ENCODE data around the gene EBI3. TPM values are rescaled to one million over a fixed set of nuclear protein-coding genes. Genes with fewer than 3 reads are reported as not detected.
"Not testable (repeated sequence)": the region's sequence is repeated elsewhere in the genome, so short reads cannot be mapped to it uniquely, and the experiment has no call there.

The EBI3 gene
- total RNA-seq, 6 donors from 2014 or later = 1.7 to 7.4 (median 2.5) TPM

DNA sequence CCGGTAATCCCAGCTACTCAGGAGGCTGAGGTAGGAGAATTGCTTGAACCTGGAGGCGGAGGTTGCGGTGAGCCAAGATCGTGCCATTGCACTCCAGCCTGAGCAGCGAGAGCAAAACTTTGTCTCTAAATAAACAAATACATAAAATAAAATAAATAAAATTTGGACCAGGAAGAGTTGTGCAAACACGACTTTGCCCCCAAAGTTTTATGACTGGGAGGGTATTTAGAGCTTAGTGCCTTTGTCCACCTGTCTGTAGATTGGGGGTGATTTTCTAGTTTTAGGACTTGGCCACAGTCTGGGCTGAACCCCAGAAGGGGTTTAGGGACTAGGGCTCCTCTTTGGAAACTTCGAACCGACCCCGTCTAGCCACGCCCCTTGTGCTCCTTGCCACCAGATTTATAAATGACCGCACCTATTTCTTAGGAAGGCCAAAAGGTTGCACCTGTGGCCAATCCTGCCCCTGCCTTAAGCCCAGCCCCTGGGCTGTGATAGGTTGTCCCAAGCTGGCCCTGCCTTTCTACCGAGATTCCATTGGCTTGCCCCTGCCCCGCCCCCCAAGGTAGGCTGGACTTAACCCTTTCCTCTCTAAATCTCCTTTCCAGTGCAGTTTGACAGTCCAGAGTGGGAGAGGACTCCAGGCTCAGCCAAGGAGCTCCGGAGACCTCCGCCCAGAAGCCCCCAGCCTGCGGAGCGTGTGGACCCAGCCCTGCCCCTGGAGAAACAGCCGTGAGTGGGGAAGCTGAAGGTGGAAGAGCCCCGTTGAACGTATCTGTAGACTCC, 55.0 kb downstream of the EBI3 start:
- Histone ChIP-seq H3K4me3 (no peak overlapping the region), H3K36me3 (no peaks in the 10 kb centered on the region), H3K4me1 (peaks cover 4 to 9% (median 7%) of the 10 kb centered on the region in 4 donors), H3K27me3 (peaks cover 0 to 15% (median 8%) of the 10 kb centered on the region in 4 donors), H3K9me3 (no peaks in the 10 kb centered on the region), H3K27ac (no peak overlapping the region)
- 40 to 42% methylated on average over 20 of the region's 20 CpGs for WGBS, 2 donors
- DNase-seq (no peak), ATAC-seq (ENCODE audit: low FRiP score in 2 of 2) (no peak)
- TF ChIP-seq, protein P1, sequence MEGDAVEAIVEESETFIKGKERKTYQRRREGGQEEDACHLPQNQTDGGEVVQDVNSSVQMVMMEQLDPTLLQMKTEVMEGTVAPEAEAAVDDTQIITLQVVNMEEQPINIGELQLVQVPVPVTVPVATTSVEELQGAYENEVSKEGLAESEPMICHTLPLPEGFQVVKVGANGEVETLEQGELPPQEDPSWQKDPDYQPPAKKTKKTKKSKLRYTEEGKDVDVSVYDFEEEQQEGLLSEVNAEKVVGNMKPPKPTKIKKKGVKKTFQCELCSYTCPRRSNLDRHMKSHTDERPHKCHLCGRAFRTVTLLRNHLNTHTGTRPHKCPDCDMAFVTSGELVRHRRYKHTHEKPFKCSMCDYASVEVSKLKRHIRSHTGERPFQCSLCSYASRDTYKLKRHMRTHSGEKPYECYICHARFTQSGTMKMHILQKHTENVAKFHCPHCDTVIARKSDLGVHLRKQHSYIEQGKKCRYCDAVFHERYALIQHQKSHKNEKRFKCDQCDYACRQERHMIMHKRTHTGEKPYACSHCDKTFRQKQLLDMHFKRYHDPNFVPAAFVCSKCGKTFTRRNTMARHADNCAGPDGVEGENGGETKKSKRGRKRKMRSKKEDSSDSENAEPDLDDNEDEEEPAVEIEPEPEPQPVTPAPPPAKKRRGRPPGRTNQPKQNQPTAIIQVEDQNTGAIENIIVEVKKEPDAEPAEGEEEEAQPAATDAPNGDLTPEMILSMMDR (IDR thresholded peaks at IDR 0.05) = no peak
- no peak for TF ChIP-seq POLR2A (IDR thresholded peaks at IDR 0.05)
- TF ChIP-seq POLR2AphosphoS5 (IDR thresholded peaks at IDR 0.05) = no peak
- TF ChIP-seq EP300 (IDR thresholded peaks at IDR 0.05) = no peak

DNA sequence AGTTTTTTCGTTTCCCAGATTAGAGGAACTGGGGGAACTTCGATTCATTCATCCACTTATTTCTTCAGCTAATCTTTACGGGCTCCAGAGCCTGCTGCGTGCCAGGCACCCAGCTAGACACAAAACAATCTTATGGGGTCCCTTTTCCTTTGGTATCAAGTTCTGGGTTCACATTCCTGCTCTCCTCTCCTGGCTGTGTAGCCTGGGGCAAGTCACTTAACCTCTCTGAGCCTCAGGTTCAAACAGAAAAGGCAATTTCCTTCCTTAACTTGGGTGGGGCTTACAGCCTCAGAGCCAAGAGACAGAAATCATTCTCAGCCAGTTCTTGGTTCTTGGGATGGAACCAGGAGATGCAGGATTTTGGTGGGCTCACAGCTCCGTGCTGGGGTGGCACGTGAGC, 55.7 kb downstream of the EBI3 start:
- TF ChIP-seq, protein P1 (IDR thresholded peaks at IDR 0.05) = no peak
- TF ChIP-seq POLR2AphosphoS5 (IDR thresholded peaks at IDR 0.05) (no peak), EP300 (IDR thresholded peaks at IDR 0.05) (no peak), POLR2A (IDR thresholded peaks at IDR 0.05) (no peak)
- peaks cover 0 to 10% (median 5%) of the 10 kb centered on the region in 4 donors for H3K27me3 ChIP-seq
- H3K4me3 ChIP-seq = no peak overlapping the region

DNA sequence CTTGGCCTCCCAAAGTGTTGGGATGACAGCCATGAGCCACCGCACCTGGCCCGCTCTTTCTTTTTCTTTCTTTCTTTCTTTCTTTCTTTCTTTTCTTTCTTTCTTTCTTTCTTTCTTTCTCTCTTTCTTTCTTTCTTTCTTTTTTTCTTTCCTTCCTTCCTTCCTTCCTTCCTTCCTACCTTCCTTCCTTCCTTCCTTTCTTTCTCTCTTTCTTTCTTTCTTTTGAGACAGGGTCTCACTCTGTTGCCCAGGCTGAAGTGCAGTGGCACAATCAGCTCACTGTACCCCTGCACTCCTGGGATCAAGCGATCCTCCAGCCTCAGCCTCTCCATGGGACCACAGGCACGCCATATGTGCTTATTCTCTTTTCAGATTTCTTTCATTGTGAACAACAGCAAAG, 56.8 kb downstream of the EBI3 start:
- H3K27me3 ChIP-seq; H3K4me3 ChIP-seq; DNase-seq; H3K36me3 ChIP-seq; ATAC-seq (ENCODE audit: low FRiP score in 2 of 2); H3K4me1 ChIP-seq; H3K27ac ChIP-seq; H3K9me3 ChIP-seq: not testable (repeated sequence)
- WGBS, 2 donors = 85 to 90% methylated on average over 4 of the region's 4 CpGs

More for the DNA sequence above, 55.7 kb downstream of the EBI3 start:
- 63 to 65% methylated on average over 5 to 6 of the region's 6 CpGs for WGBS, 2 donors
- ATAC-seq (ENCODE audit: low FRiP score in 2 of 2) = no peak
- Histone ChIP-seq H3K9me3 (no peaks in the 10 kb centered on the region), H3K4me1 (peaks cover 0 to 3% (median under 1%) of the 10 kb centered on the region in 4 donors), H3K36me3 (no peaks in the 10 kb centered on the region), H3K27ac (no peak overlapping the region)
- DNase-seq = no peak

Other genes with a start within 250 kb of the EBI3 start
- 1,000 to 10,000 TPM; 1,167 to 2,562 (median 1,758) TPM for gene EEF2, start 244.1 kb upstream of the EBI3 start, total RNA-seq
- gene PIAS4, start 221.8 kb upstream of the EBI3 start, total RNA-seq = 10 to 100 TPM; 13.7 to 53.4 (median 21.9) TPM
- gene ZBTB7A, start 162.6 kb upstream of the EBI3 start, total RNA-seq = 100 to 1,000 TPM in 1 of 6 donors, 10 to 100 TPM in 5; 54.1 to 131 (median 72.6) TPM
- gene MAP2K2, start 105.4 kb upstream of the EBI3 start, total RNA-seq = 100 to 1,000 TPM in 5 of 6 donors, 10 to 100 TPM in 1; 86.8 to 170 (median 134) TPM
- gene CREB3L3, start 75.9 kb upstream of the EBI3 start, total RNA-seq = under 1 TPM in 1 of 6 donors, not detected in 5; 0.14 TPM
- 10 to 100 TPM; 20.8 to 55.0 (median 27.8) TPM for gene SIRT6, start 47.0 kb upstream of the EBI3 start, total RNA-seq
- 10 to 100 TPM in 1 of 6 donors, 1 to 10 TPM in 3, under 1 TPM in 2; 0.46 to 10.5 (median 1.3) TPM for gene ANKRD24, start 46.8 kb upstream of the EBI3 start, total RNA-seq
- 10 to 100 TPM; 18.8 to 36.6 (median 25.4) TPM for gene YJU2, start 17.6 kb downstream of the EBI3 start, total RNA-seq
- gene SHD, start 49.7 kb downstream of the EBI3 start, total RNA-seq = under 1 TPM in 1 of 6 donors, not detected in 5; 0.98 TPM
- 1 to 10 TPM in 3 of 6 donors, under 1 TPM in 2, not detected in 1; 0.30 to 1.9 (median 1.3) TPM for gene TMIGD2, start 72.9 kb downstream of the EBI3 start, total RNA-seq
- gene FSD1, start 75.1 kb downstream of the EBI3 start, total RNA-seq = 1 to 10 TPM in 2 of 6 donors, under 1 TPM in 4; 0.54 to 2.1 (median 0.82) TPM
- gene STAP2, start 109.3 kb downstream of the EBI3 start, total RNA-seq = 10 to 100 TPM; 11.2 to 39.8 (median 14.7) TPM
- 10 to 100 TPM in 4 of 6 donors, 1 to 10 TPM in 2; 7.7 to 37.1 (median 15.6) TPM for gene MPND, start 114.0 kb downstream of the EBI3 start, total RNA-seq
- 10 to 100 TPM; 27.4 to 60.1 (median 53.8) TPM for gene SH3GL1, start 171.0 kb downstream of the EBI3 start, total RNA-seq
- gene CHAF1A, start 173.1 kb downstream of the EBI3 start, total RNA-seq = 10 to 100 TPM in 3 of 6 donors, 1 to 10 TPM in 3; 3.3 to 16.8 (median 10.1) TPM
- gene UBXN6, start 228.3 kb downstream of the EBI3 start, total RNA-seq = 100 to 1,000 TPM in 4 of 6 donors, 10 to 100 TPM in 2; 48.1 to 186 (median 111) TPM
- 10 to 100 TPM; 23.9 to 71.2 (median 37.6) TPM for gene HDGFL2, start 242.8 kb downstream of the EBI3 start, total RNA-seq

All from upper lobe of left lung (tissue), 6 donors.